ENCODE data around the gene TXNRD1. TPM values are rescaled to one million over a fixed set of nuclear protein-coding genes. Genes with fewer than 3 reads are reported as not detected.

The TXNRD1 gene
- total RNA-seq, 2 donors from 2014 or later: 87.6 to 115 TPM

DNA sequence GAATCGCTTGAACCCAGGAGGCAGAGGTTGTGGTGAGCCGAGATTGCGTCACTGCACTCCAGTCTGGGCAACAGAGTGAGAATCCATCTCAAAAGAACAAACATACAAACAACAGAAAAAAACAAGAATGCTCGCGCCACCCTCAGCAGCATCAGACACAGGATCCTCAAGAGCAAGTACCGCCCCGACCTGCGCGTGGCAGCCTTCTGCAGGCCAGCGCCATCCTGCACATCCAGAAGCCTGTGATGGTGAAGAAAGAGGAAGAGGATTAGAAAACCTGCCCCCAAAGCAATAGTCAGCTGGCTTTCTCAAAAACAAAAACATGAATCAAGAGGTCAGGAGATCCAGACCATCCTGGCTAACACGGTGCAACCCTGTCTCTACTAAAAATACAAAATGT lies 57.9 kb downstream of the TXNRD1 start:
- Histone ChIP-seq H3K4me3 (no peak overlapping the region), H3K27me3 (replicated peaks; ENCODE audit: insufficient read depth) (no peaks in the 10 kb centered on the region), H3K9me3 (no peaks in the 10 kb centered on the region), H3K27ac (no peak overlapping the region), H3K36me3 (no peaks in the 10 kb centered on the region), H3K4me1 (replicated peaks) (no peaks in the 10 kb centered on the region)
- intact Hi-C loops (cut with DNase I): no loop called here
- TF ChIP-seq POLR2AphosphoS5 (IDR thresholded peaks at IDR 0.05): no peak
- TF ChIP-seq, protein P1, sequence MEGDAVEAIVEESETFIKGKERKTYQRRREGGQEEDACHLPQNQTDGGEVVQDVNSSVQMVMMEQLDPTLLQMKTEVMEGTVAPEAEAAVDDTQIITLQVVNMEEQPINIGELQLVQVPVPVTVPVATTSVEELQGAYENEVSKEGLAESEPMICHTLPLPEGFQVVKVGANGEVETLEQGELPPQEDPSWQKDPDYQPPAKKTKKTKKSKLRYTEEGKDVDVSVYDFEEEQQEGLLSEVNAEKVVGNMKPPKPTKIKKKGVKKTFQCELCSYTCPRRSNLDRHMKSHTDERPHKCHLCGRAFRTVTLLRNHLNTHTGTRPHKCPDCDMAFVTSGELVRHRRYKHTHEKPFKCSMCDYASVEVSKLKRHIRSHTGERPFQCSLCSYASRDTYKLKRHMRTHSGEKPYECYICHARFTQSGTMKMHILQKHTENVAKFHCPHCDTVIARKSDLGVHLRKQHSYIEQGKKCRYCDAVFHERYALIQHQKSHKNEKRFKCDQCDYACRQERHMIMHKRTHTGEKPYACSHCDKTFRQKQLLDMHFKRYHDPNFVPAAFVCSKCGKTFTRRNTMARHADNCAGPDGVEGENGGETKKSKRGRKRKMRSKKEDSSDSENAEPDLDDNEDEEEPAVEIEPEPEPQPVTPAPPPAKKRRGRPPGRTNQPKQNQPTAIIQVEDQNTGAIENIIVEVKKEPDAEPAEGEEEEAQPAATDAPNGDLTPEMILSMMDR (IDR thresholded peaks at IDR 0.05): no peak
- no peak for TF ChIP-seq POLR2A (IDR thresholded peaks at IDR 0.05)
- no peak for DNase-seq (ENCODE audit: low spot score)
- WGBS: 94% methylated on average over 11 of the region's 11 CpGs

DNA sequence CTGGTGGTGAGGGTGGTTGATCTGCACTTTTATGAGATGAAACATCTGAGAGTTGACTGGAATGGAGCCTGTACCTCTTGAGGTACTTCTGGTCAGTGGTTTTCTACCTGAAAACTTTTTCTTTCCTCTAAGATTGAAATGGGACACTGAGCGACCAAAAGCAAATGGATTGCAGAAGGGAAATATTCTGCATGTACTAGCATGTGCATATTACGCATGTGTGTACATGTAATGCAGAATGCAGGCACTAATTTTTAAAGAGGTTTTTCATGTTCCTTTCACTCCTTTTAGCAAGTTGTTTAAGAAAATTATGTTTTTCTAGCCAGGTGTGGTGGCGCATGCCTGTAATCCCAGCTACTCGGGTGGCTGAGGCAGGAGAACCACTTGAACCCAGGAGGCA lies 59.2 kb downstream of the TXNRD1 start:
- no peak overlapping the region for H3K4me3 ChIP-seq
- no peaks in the 10 kb centered on the region for H3K9me3 ChIP-seq
- H3K36me3 ChIP-seq: no peaks in the 10 kb centered on the region
- no peak overlapping the region for H3K27ac ChIP-seq
- no peak for DNase-seq (ENCODE audit: low spot score)
- intact Hi-C loops (cut with DNase I): no loop called here
- H3K27me3 ChIP-seq (replicated peaks; ENCODE audit: insufficient read depth): no peaks in the 10 kb centered on the region
- TF ChIP-seq POLR2AphosphoS5 (IDR thresholded peaks at IDR 0.05): no peak
- TF ChIP-seq POLR2A (IDR thresholded peaks at IDR 0.05): no peak
- TF ChIP-seq, protein P1 (IDR thresholded peaks at IDR 0.05): no peak
- H3K4me1 ChIP-seq (replicated peaks): no peaks in the 10 kb centered on the region
- WGBS: 87% methylated on average over 4 of the region's 4 CpGs

DNA sequence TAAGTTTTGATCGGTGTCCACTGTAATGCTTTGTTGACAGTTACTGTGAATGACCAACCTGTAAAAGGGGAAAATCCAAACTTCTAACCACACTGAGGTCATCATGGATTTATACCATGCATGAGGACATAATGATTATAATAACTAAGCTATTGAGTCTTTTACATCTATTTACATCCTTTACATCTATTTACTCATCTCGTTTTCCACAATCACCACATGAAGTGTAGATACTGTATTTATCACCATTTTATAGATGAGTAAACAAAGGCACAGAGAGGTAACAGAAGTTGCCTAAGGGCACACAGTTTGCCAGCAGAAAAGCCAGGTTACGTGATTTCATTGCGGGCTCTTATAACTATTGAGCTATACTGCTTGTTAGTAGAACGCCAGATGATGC lies 60.1 kb downstream of the TXNRD1 start:
- 48% methylated on average over 5 of the region's 5 CpGs for WGBS

DNA sequence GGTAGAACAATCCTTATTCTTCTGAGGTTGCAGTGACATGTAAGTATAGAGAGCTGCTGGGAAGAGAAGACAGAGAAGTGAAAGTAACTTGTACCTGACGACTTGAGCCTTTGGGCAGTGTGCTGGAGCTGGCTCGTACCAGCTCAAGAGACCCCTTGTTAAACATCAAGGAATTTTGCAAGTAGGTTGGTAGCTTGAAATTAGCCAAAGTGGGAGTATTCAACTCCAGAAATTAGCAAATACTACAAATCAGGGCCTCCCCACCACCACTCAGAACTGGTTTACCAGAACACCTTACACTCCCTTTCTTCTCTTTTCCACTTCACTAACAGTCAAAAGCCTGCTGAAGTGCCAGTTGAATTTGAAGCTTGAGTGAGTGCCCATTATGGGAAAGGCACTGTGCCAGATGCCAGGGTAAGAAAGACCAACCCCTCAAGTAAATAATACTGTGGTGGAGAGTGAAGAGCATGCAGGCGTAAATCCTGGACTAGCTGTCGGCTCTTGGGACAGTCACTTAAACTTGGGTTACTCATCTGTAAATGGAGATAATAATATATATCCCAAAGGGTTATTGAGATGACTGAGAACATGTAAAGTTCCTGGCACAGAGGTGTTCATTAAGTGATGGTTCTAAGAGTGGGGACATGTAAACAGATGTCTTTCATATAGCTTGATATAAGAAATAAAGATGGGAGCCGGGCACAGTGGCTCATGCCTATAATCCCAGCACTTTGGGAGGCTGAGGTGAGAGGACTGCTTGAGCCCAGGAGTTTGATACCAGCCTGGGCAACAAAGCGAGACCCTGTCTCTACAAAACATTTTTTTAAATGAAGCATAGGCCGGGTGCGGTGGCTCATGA lies 60.9 kb downstream of the TXNRD1 start:
- H3K36me3 ChIP-seq: no peaks in the 10 kb centered on the region
- no peaks in the 10 kb centered on the region for H3K9me3 ChIP-seq
- H3K4me1 ChIP-seq (replicated peaks): no peaks in the 10 kb centered on the region
- H3K27ac ChIP-seq: peak overlapping the region in 1 of 2 donors; percentile 42
- no peak for DNase-seq (ENCODE audit: low spot score)
- intact Hi-C loops (cut with DNase I): no loop called here
- no peaks in the 10 kb centered on the region for H3K27me3 ChIP-seq (replicated peaks; ENCODE audit: insufficient read depth)
- no peak for TF ChIP-seq POLR2A (IDR thresholded peaks at IDR 0.05)
- no peak for TF ChIP-seq POLR2AphosphoS5 (IDR thresholded peaks at IDR 0.05)
- H3K4me3 ChIP-seq: no peak overlapping the region
- WGBS: 70% methylated on average over 8 of the region's 8 CpGs

More for the DNA sequence above, 60.1 kb downstream of the TXNRD1 start:
- no peaks in the 10 kb centered on the region for H3K27me3 ChIP-seq (replicated peaks; ENCODE audit: insufficient read depth)
- H3K4me3 ChIP-seq: no peak overlapping the region
- intact Hi-C loops (cut with DNase I): no loop called here
- TF ChIP-seq POLR2AphosphoS5 (IDR thresholded peaks at IDR 0.05) (no peak), POLR2A (IDR thresholded peaks at IDR 0.05) (no peak)
- TF ChIP-seq, protein P1 (IDR thresholded peaks at IDR 0.05): no peak
- no peak for DNase-seq (ENCODE audit: low spot score)
- no peaks in the 10 kb centered on the region for H3K36me3 ChIP-seq
- no peak overlapping the region for H3K27ac ChIP-seq
- H3K9me3 ChIP-seq: no peaks in the 10 kb centered on the region
- H3K4me1 ChIP-seq (replicated peaks): no peaks in the 10 kb centered on the region

DNA sequence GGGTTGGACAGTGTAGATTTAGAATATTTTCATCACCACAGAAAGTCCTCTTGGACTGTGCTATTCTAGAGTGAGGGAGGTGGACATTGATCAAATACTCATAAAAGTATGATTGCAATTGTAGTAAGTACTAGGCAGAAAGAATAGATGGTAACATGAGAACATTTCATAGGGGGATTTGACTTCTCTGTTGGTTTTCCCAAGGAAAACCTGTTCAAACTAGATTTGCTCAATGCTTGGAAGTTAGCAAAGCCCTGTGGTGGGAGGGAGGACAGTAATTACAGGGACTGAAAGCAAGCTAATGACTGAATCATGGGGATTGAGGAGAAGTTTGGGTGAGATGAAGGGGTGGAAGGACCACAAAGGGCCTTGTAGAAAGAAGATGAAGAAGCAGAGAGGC lies 63.6 kb downstream of the TXNRD1 start:
- no peak for DNase-seq (ENCODE audit: low spot score)
- H3K27ac ChIP-seq: no peak overlapping the region
- TF ChIP-seq, protein P1 (IDR thresholded peaks at IDR 0.05): no peak
- no peak for TF ChIP-seq POLR2AphosphoS5 (IDR thresholded peaks at IDR 0.05)
- no peak for TF ChIP-seq POLR2A (IDR thresholded peaks at IDR 0.05)
- H3K27me3 ChIP-seq (replicated peaks; ENCODE audit: insufficient read depth): no peaks in the 10 kb centered on the region
- no peaks in the 10 kb centered on the region for H3K4me1 ChIP-seq (replicated peaks)
- no peaks in the 10 kb centered on the region for H3K9me3 ChIP-seq
- no peak overlapping the region for H3K4me3 ChIP-seq
- no peaks in the 10 kb centered on the region for H3K36me3 ChIP-seq
- intact Hi-C loops (cut with DNase I): no loop called here

All from prostate gland (tissue), 2 donors.